ENCODE results near the gene VENTX. TPM values are rescaled to one million over a fixed set of nuclear protein-coding genes. Genes with fewer than 3 reads are reported as not detected.

Gene VENTX
- total RNA-seq, 2 experiments from 2014 or later = not detected

DNA sequence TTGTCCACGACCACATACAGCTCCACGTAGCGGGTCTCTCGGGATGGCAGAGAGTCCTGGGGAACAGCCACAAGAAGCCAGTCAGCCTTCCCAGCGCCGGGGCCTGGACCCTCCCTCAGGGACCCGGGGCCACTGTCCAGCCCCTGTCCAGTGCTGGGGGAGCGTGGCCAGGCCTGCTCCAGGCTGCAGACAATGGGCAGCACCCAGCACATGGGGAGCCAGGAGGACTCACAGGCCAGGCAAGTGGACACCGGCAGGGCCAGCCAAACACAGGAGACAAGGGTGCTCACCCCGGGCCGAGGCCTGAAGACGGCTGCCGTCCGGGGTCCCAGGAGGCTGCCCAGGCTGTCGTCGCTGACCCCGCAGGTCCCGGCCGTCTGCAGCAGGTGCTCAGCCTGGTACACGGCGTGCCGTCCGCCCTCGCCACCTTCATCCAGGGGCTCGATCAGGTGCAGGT is 35.3 kb downstream of the VENTX start:
- POLR2A ChIA-PET = no interaction called here
- intact Hi-C loops (cut with DNase I, micrococcal nuclease) = no loop called here

GRCh38 chr10:133273534-133274143 is 36.0 kb downstream of the VENTX start:
- ChIA-PET CTCF (no interaction called here), POLR2A (no interaction called here)
- ATAC-seq = no peak
- Mint-ChIP-seq H3K4me1 (peaks cover 12% of the 10 kb centered on the region), H3K27ac (no peak overlapping the region), H3K9me3 (ENCODE audit: low read depth) (no peaks in the 10 kb centered on the region), H3K36me3 (ENCODE audit: low read depth) (peaks cover 22% of the 10 kb centered on the region), H3K4me3 (no peak overlapping the region), H3K27me3 (no peaks in the 10 kb centered on the region)
- intact Hi-C loops (cut with DNase I, micrococcal nuclease) = loop anchor here in 1 of 2 experiments (2.0 kb wide), 1 partner anchor 129 kb away; no protein-coding TSS in a partner anchor
- DNase-seq = no peak

More for the DNA sequence above, 35.3 kb downstream of the VENTX start:
- Mint-ChIP-seq H3K9me3 (ENCODE audit: low read depth) (no peaks in the 10 kb centered on the region), H3K27ac (no peak overlapping the region), H3K27me3 (no peaks in the 10 kb centered on the region), H3K4me1 (peaks cover 6% of the 10 kb centered on the region), H3K4me3 (no peak overlapping the region), H3K36me3 (ENCODE audit: low read depth) (peaks cover 22% of the 10 kb centered on the region)
- DNase-seq (no peak), ATAC-seq (no peak)
- CTCF ChIA-PET = no interaction called here

GRCh38 chr10:133274751-133275683 is 37.4 kb downstream of the VENTX start:
- intact Hi-C loops (cut with DNase I, micrococcal nuclease) = loop anchor here (1.0 to 2.0 kb wide), 6 partner anchors 14 to 131 kb away; partner anchors contain the start of genes TUBGCP2 (in 2 of the 2), ZNF511 (in 2 of the 2), ECHS1 (in 1 of the 2) and PAOX (in 1 of the 2)
- H3K36me3 Mint-ChIP-seq (ENCODE audit: low read depth) = peaks cover 23% of the 10 kb centered on the region
- ChIA-PET POLR2A (interaction anchor here (0.5 to 2.0 kb wide), 4 partner anchors 9 to 16 kb away, joined by 3 to 13 read pairs (median 6); no protein-coding TSS in a partner anchor), CTCF (interaction anchor here (1.1 to 2.2 kb wide), 7 partner anchors 11 to 32 kb away, joined by 3 to 12 read pairs (median 6); no protein-coding TSS in a partner anchor)
- H3K27ac Mint-ChIP-seq = peak overlapping the region; percentile 90
- DNase-seq (peak; percentile 92), ATAC-seq (peak; percentile 64)
- no peaks in the 10 kb centered on the region for H3K9me3 Mint-ChIP-seq (ENCODE audit: low read depth)
- peak overlapping the region; percentile 92 for H3K4me3 Mint-ChIP-seq
- peaks cover 19% of the 10 kb centered on the region for H3K4me1 Mint-ChIP-seq
- no peaks in the 10 kb centered on the region for H3K27me3 Mint-ChIP-seq

- intact Hi-C loops (cut with DNase I, micrococcal nuclease) = loop anchor here (1.0 to 2.0 kb wide), 7 partner anchors 14 to 131 kb away; partner anchors contain the start of genes TUBGCP2 (in 2 of the 2), ZNF511 (in 2 of the 2), ECHS1 (in 1 of the 2) and FUOM (in 1 of the 2)
- H3K9me3 Mint-ChIP-seq (ENCODE audit: low read depth) = no peaks in the 10 kb centered on the region
- POLR2A ChIA-PET = interaction anchor here (0.7 to 2.0 kb wide), 5 partner anchors 12 to 82 kb away, joined by 4 to 13 read pairs (median 5); partner anchors contain the start of gene FUOM
- H3K27me3 Mint-ChIP-seq = no peaks in the 10 kb centered on the region
- CTCF ChIA-PET = interaction anchor here (0.6 to 2.2 kb wide), 8 partner anchors 10 to 38 kb away, joined by 3 to 12 read pairs (median 6); no protein-coding TSS in a partner anchor
- H3K4me1 Mint-ChIP-seq = peaks cover 19% of the 10 kb centered on the region
- peak overlapping the region; percentile 90 for H3K27ac Mint-ChIP-seq
- DNase-seq (peak; percentile 75), ATAC-seq (peak; percentile 45)
- peak overlapping the region; percentile 92 for H3K4me3 Mint-ChIP-seq
- H3K36me3 Mint-ChIP-seq (ENCODE audit: low read depth) = peaks cover 20% of the 10 kb centered on the region
Observed at GRCh38 chr10:133275684-133276092, 38.0 kb downstream of the VENTX start.

GRCh38 chr10:133276100-133276434 is 38.4 kb downstream of the VENTX start:
- H3K27ac Mint-ChIP-seq = peak overlapping the region; percentile 90
- DNase-seq (no peak), ATAC-seq (peak; percentile 1)
- ChIA-PET POLR2A (interaction anchor here (0.7 to 2.0 kb wide), 3 partner anchors 15 to 82 kb away, joined by 4 to 8 read pairs (median 4); partner anchors contain the start of gene FUOM), CTCF (interaction anchor here (0.6 to 2.2 kb wide), 6 partner anchors 10 to 38 kb away, joined by 3 to 12 read pairs (median 4); no protein-coding TSS in a partner anchor)
- H3K27me3 Mint-ChIP-seq = no peaks in the 10 kb centered on the region
- no peaks in the 10 kb centered on the region for H3K9me3 Mint-ChIP-seq (ENCODE audit: low read depth)
- intact Hi-C loops (cut with DNase I, micrococcal nuclease) = loop anchor here in 1 of 2 experiments (1.0 kb wide), 1 partner anchor 82 kb away; the partner anchor contains the start of gene FUOM
- H3K4me3 Mint-ChIP-seq = peak overlapping the region; percentile 92
- H3K36me3 Mint-ChIP-seq (ENCODE audit: low read depth) = peaks cover 17% of the 10 kb centered on the region
- H3K4me1 Mint-ChIP-seq = peaks cover 19% of the 10 kb centered on the region

- Mint-ChIP-seq H3K27me3 (no peaks in the 10 kb centered on the region), H3K36me3 (ENCODE audit: low read depth) (peaks cover 17% of the 10 kb centered on the region), H3K4me1 (peaks cover 19% of the 10 kb centered on the region), H3K4me3 (peak within 1 kb of the TSS; percentile 92), H3K9me3 (ENCODE audit: low read depth) (no peaks in the 10 kb centered on the region), H3K27ac (peak within 1 kb of the TSS; percentile 90)
- intact Hi-C loops (cut with DNase I, micrococcal nuclease) = loop anchor here in 1 of 2 experiments (1.0 kb wide), 1 partner anchor 82 kb away; the partner anchor contains the start of gene FUOM
- peak; percentile 86 for DNase-seq
- ChIA-PET POLR2A (interaction anchor here (0.7 to 2.0 kb wide), 3 partner anchors 16 to 81 kb away, joined by 4 to 8 read pairs (median 4); partner anchors contain the start of gene FUOM), CTCF (interaction anchor here (1.2 to 2.0 kb wide), 3 partner anchors 14 to 27 kb away, joined by 3 to 12 read pairs (median 4); no protein-coding TSS in a partner anchor)
- ATAC-seq = peak; percentile 55
Observed at GRCh38 chr10:133276435-133277201, 39.0 kb downstream of the VENTX start, which contains the start of gene ADAM8. ADAM8 (minus strand) TSS chr10:133276868; CDS start chr10:133276817, 51 bp downstream.

- Mint-ChIP-seq H3K27ac (no peak overlapping the region), H3K9me3 (ENCODE audit: low read depth) (no peaks in the 10 kb centered on the region)
Observed at GRCh38 chr10:133277277-133277992, 39.8 kb downstream of the VENTX start.

DNA sequence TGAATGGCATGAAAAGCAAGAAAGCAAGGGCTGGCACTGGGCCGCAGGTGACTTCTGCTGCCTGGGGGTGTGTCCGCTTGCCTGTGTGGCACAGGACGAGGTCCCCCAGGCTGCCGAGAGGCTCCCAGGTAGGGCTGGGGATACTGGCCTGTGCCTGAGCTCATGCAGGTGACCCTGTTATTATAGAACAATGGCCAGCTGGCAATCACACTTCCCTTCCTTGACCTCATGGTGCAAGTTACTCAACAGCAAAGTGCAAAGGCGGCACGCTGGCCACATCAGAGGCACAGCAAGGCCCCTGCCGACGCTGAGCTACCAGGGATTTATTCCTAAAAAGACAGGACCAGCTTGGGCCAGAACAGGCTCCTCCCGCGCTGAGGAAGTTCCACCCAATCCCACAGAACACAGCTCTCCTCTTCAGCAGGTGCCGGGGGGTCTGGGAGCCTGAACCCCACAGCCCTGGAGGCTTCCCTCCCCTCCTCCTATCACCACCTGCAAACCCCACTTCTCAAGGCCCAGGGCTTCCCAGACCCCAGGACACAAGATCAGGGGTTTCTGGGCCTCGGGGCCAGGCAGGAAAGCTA is 40.4 kb downstream of the VENTX start:
- intact Hi-C loops (cut with DNase I, micrococcal nuclease) = no loop called here
- peak overlapping the region; percentile 24 for H3K27ac Mint-ChIP-seq
- CTCF ChIA-PET = interaction anchor here (0.8 to 1.5 kb wide), 3 partner anchors 10 to 26 kb away, joined by 3 to 6 read pairs (median 4); no protein-coding TSS in a partner anchor
- H3K4me3 Mint-ChIP-seq = peak overlapping the region; percentile 46
- DNase-seq (no peak), ATAC-seq (no peak)
- H3K36me3 Mint-ChIP-seq (ENCODE audit: low read depth) = peaks cover 14% of the 10 kb centered on the region
- POLR2A ChIA-PET = interaction anchor here (0.9 kb wide), 1 partner anchor 19 kb away, joined by 3 read pairs; no protein-coding TSS in a partner anchor
- no peaks in the 10 kb centered on the region for H3K27me3 Mint-ChIP-seq
- H3K4me1 Mint-ChIP-seq = peaks cover 19% of the 10 kb centered on the region
- no peaks in the 10 kb centered on the region for H3K9me3 Mint-ChIP-seq (ENCODE audit: low read depth)

More at GRCh38 chr10:133277277-133277992, 39.8 kb downstream of the VENTX start:
- DNase-seq = no peak
- no peak for ATAC-seq
- POLR2A ChIA-PET = no interaction called here
- intact Hi-C loops (cut with DNase I, micrococcal nuclease) = no loop called here
- peak overlapping the region; percentile 4 for H3K4me3 Mint-ChIP-seq
- H3K27me3 Mint-ChIP-seq = no peaks in the 10 kb centered on the region
- H3K36me3 Mint-ChIP-seq (ENCODE audit: low read depth) = peaks cover 15% of the 10 kb centered on the region
- CTCF ChIA-PET = interaction anchor here (1.2 to 1.5 kb wide), 2 partner anchors 20 to 26 kb away, joined by 4 to 6 read pairs; no protein-coding TSS in a partner anchor
- H3K4me1 Mint-ChIP-seq = peaks cover 19% of the 10 kb centered on the region

- H3K36me3 Mint-ChIP-seq (ENCODE audit: low read depth) = peaks cover 14% of the 10 kb centered on the region
- ChIA-PET POLR2A (interaction anchor here (0.9 kb wide), 1 partner anchor 19 kb away, joined by 3 read pairs; no protein-coding TSS in a partner anchor), CTCF (interaction anchor here (0.8 to 2.2 kb wide), 4 partner anchors 9 to 135 kb away, joined by 3 to 9 read pairs (median 6); no protein-coding TSS in a partner anchor)
- DNase-seq (peak; percentile 68), ATAC-seq (peak; percentile 7)
- H3K27me3 Mint-ChIP-seq = no peaks in the 10 kb centered on the region
- H3K4me1 Mint-ChIP-seq = peaks cover 19% of the 10 kb centered on the region
- intact Hi-C loops (cut with DNase I, micrococcal nuclease) = no loop called here
- peak overlapping the region; percentile 29 for H3K27ac Mint-ChIP-seq
- peak overlapping the region; percentile 46 for H3K4me3 Mint-ChIP-seq
- H3K9me3 Mint-ChIP-seq (ENCODE audit: low read depth) = no peaks in the 10 kb centered on the region
Observed at GRCh38 chr10:133278577-133279265, 41.1 kb downstream of the VENTX start.

Measured in activated CD4-positive, alpha-beta T cell treated with anti-CD3 and anti-CD28 coated beads for 36 hours (primary cell).